OCI-LY7 (cell line): ENCODE data around the gene ELAVL4. TPM values are rescaled to one million over a fixed set of nuclear protein-coding genes. Genes with fewer than 3 reads are reported as not detected.

Experiments used
- BruUV-seq: library from RNA; stranded (reverse); fragments of 400-500 nt; replicated peaks from 2 replicates; lab custom pipeline; 2021; lab: Mats Ljungman, UMichigan
- CTCF ChIA-PET: fragments of 300-600 bp; sonication (Branson Sonifier 250); formaldehyde crosslinking; loops from one replicate; lab custom pipeline; 2022; ENCODE audit warnings: antibody characterized with exemption; ENCODE audit not compliant: unreplicated experiment; lab: Charles Lee
- POLR2A ChIA-PET: fragments of 300-600 bp; sonication (Branson Sonifier 250); formaldehyde crosslinking; loops from one replicate; lab custom pipeline; 2022; ENCODE audit warnings: antibody characterized with exemption; lab: Charles Lee
- DNase-seq: peaks from one replicate; pipeline ENCODE4 v3.0.0-alpha.2; 2015; ENCODE audit warnings: low spot score
- H2AFZ ChIP-seq: fragments of 200-600 bp; sonication (generic), shearing (Covaris generic); 2 replicates; pipeline ENCODE4 v1.6.1; 2014; ENCODE audit warnings: mild to moderate bottlenecking, antibody characterized with exemption, low read length, moderate library complexity
- H3K27ac ChIP-seq: fragments of 200-600 bp; sonication (generic); 2 replicates; pipeline ENCODE4 v1.5.1; 2014; ENCODE audit warnings: mixed run types, low read depth, mild to moderate bottlenecking, moderate library complexity, low read length, inconsistent platforms; ENCODE audit not compliant: poor library complexity, severe bottlenecking
- H3K36me3 ChIP-seq: fragments of 200-600 bp; sonication (generic); 2 replicates; pipeline ENCODE4 v1.6.1; 2014; ENCODE audit warnings: mild to moderate bottlenecking, antibody characterized with exemption, low read length, moderate library complexity, mixed read lengths; ENCODE audit not compliant: insufficient read depth
- H3K4me1 ChIP-seq: fragments of 200-600 bp; sonication (generic); 2 replicates; pipeline ENCODE4 v1.5.1; 2014; ENCODE audit warnings: mild to moderate bottlenecking, low read length; ENCODE audit not compliant: insufficient read depth, poor library complexity, severe bottlenecking
- H3K4me2 ChIP-seq: fragments of 200-600 bp; sonication (generic); 2 replicates; pipeline ENCODE4 v1.6.1; 2014; ENCODE audit warnings: mild to moderate bottlenecking, low read length
- H3K4me3 ChIP-seq: fragments of 200-600 bp; sonication (generic); 2 replicates; pipeline ENCODE4 v1.5.1; 2014; ENCODE audit warnings: mild to moderate bottlenecking, low read depth, low read length; ENCODE audit not compliant: poor library complexity, severe bottlenecking
- H3K79me2 ChIP-seq: fragments of 200-600 bp; sonication (generic); 2 replicates; pipeline ENCODE4 v1.6.1; 2016; ENCODE audit warnings: low read depth, mild to moderate bottlenecking, low read length, moderate library complexity, mixed read lengths; ENCODE audit not compliant: insufficient read depth
- H3K9me2 ChIP-seq: fragments of 200-600 bp; sonication (generic); 2 replicates; pipeline ENCODE4 v1.6.1; 2016; ENCODE audit warnings: mild to moderate bottlenecking, low read length, mixed read lengths; ENCODE audit not compliant: insufficient read depth
- H3K9me3 ChIP-seq: fragments of 200-600 bp; sonication (generic); 2 replicates; pipeline ENCODE4 v1.6.1; 2014; ENCODE audit warnings: mild to moderate bottlenecking, mixed run types, low read length, mixed read lengths
- H4K20me1 ChIP-seq: fragments of 200-600 bp; sonication (generic); 2 replicates; pipeline ENCODE4 v1.6.1; 2014; ENCODE audit warnings: mild to moderate bottlenecking, antibody characterized with exemption, low read length, moderate library complexity, mixed read lengths; ENCODE audit not compliant: insufficient read depth
- EZH2phosphoT487 ChIP-seq: fragments of 200-600 bp; sonication (generic); IDR thresholded peaks from 2 replicates; pipeline ENCODE4 v1.6.1; 2018; ENCODE audit warnings: low read depth, borderline replicate concordance, mild to moderate bottlenecking, mixed run types, antibody characterized with exemption, low read length, moderate library complexity, mixed read lengths
- intact Hi-C: fragments of 100-400 bp; cut with micrococcal nuclease; formaldehyde crosslinking; loops from one replicate; pipeline ENCODE4 v1.10.0; 2022; ENCODE audit not compliant: unreplicated experiment
- total RNA-seq, 2 experiments: library from RNA; depleted of rRNA in 1 of 2; stranded (reverse); fragments of >200 nt in 1 of 2; shearing (Covaris generic) in 1 of 2; gene quantifications; 2 replicates each; pipeline ENCODE4 v1.2.3, GENCODE V29; 2014 to 2022
- TF ChIP-seq, protein P1 (sequence below): fragments of 200-600 bp; sonication (generic); conservative IDR thresholded peaks from 2 replicates; pipeline ENCODE4 v1.5.1; 2014; ENCODE audit warnings: mild to moderate bottlenecking, antibody characterized with exemption, low read length, moderate library complexity, mixed read lengths

The ELAVL4 gene
- total RNA-seq, 2 experiments from 2014 or later: not detected

DNA sequence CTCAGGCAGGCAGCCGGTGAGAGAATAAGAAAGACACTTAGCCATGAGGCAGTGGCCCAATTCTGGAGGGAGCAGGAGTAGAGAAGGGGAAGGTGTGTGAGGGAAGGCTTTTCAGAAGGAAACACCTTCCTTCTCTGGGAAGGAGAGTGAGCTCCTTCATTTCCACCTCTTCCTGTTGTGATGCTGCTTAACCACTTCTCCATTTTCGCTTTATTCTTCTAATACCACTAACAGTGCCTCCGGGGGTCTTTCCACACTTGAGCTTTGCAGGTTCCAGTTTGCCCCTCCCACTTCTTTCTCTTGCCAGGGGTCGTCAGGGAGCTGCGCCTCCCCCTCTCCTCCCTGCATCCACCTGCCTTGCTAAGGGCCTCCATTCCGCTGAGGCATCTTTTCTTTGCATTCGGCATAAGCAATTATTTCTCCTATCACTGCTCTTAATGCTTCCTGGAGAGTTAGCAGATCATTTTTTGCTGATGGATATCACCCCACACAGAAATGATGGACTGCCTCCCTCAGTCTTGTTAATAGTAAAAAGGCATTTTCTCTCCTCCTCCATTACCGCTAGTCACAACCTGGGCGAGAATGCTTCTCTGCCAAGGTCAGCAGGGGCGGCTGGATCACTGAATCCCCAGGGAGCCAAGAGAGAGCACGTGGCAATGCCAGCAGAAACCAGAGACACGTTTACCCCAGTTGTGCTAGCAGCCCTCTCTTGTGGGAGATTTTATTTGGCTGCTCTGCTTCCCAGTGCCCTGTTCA is 74.8 kb downstream of the ELAVL4 start:
- Histone ChIP-seq H3K4me2 (no peak overlapping the region), H4K20me1 (no peaks in the 10 kb centered on the region), H3K36me3 (no peaks in the 10 kb centered on the region), H3K4me1 (no peaks in the 10 kb centered on the region), H3K9me3 (no peaks in the 10 kb centered on the region), H2AFZ (no peak overlapping the region), H3K9me2 (no peaks in the 10 kb centered on the region), H3K4me3 (no peak overlapping the region), H3K27ac (no peak overlapping the region), H3K79me2 (no peaks in the 10 kb centered on the region)
- BruUV-seq: no TSS peak
- no peak for DNase-seq
- TF ChIP-seq EZH2phosphoT487: no peak
- TF ChIP-seq, protein P1, sequence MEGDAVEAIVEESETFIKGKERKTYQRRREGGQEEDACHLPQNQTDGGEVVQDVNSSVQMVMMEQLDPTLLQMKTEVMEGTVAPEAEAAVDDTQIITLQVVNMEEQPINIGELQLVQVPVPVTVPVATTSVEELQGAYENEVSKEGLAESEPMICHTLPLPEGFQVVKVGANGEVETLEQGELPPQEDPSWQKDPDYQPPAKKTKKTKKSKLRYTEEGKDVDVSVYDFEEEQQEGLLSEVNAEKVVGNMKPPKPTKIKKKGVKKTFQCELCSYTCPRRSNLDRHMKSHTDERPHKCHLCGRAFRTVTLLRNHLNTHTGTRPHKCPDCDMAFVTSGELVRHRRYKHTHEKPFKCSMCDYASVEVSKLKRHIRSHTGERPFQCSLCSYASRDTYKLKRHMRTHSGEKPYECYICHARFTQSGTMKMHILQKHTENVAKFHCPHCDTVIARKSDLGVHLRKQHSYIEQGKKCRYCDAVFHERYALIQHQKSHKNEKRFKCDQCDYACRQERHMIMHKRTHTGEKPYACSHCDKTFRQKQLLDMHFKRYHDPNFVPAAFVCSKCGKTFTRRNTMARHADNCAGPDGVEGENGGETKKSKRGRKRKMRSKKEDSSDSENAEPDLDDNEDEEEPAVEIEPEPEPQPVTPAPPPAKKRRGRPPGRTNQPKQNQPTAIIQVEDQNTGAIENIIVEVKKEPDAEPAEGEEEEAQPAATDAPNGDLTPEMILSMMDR: no peak
- CTCF ChIA-PET: no interaction called here
- POLR2A ChIA-PET: interaction anchor here (0.7 kb wide), 2 partner anchors 21 to 369 kb away, joined by 3 read pairs; no protein-coding TSS in a partner anchor
- intact Hi-C loops: no loop called here

- no TSS peak for BruUV-seq
- Histone ChIP-seq H3K27ac (no peak overlapping the region), H2AFZ (no peak overlapping the region), H3K4me3 (no peak overlapping the region), H3K9me2 (no peaks in the 10 kb centered on the region), H3K36me3 (no peaks in the 10 kb centered on the region), H3K4me1 (no peaks in the 10 kb centered on the region), H3K4me2 (no peak overlapping the region), H3K79me2 (no peaks in the 10 kb centered on the region), H3K9me3 (no peaks in the 10 kb centered on the region), H4K20me1 (no peaks in the 10 kb centered on the region)
- POLR2A ChIA-PET: no interaction called here
- TF ChIP-seq, protein P1: no peak
- TF ChIP-seq EZH2phosphoT487: no peak
- intact Hi-C loops: no loop called here
- DNase-seq: no peak
- CTCF ChIA-PET: no interaction called here
Measured at GRCh38 chr1:50189369-50189768, 80.6 kb downstream of the ELAVL4 start.

DNA sequence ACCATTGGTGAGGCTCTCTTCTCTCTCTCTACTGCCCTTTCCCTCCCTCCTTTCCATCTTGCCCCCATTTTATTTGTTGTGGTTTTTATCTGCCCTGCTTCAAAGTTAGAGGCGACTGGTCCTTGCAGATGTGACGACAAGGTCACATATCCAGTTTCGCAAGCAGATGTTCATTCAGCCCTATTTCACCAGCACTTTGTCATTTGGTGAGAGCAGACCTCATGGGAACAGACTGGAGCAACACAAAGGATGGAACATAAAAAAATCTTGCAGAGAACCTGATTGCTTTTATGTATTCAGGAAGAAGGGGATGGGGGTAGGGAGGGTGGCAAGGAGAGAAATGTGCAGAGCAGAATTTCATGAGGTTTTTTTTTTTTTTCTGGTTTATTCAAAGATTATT is 84.3 kb downstream of the ELAVL4 start:
- Histone ChIP-seq H3K4me3 (no peak overlapping the region), H4K20me1 (no peaks in the 10 kb centered on the region), H2AFZ (no peak overlapping the region), H3K9me3 (no peaks in the 10 kb centered on the region), H3K36me3 (no peaks in the 10 kb centered on the region), H3K4me2 (no peak overlapping the region), H3K4me1 (no peaks in the 10 kb centered on the region), H3K27ac (no peak overlapping the region), H3K79me2 (no peaks in the 10 kb centered on the region), H3K9me2 (no peaks in the 10 kb centered on the region)
- ChIA-PET CTCF (no interaction called here), POLR2A (interaction anchor here (0.9 kb wide), 1 partner anchor 264 kb away, joined by 4 read pairs; no protein-coding TSS in a partner anchor)
- intact Hi-C loops: no loop called here
- no TSS peak for BruUV-seq
- DNase-seq: no peak
- TF ChIP-seq, protein P1: no peak
- no peak for TF ChIP-seq EZH2phosphoT487
